Hepatocyte (in vitro differentiated cells): Measurements from ENCODE around the gene EXOC2. TPM values are rescaled to one million over a fixed set of nuclear protein-coding genes. Genes with fewer than 3 reads are reported as not detected.

ENCODE experiments used
- DNase-seq: peaks from one replicate; pipeline ENCODE4 v3.0.0-alpha.2; 2016; ENCODE audit warnings: low spot score
- H2AFZ ChIP-seq: fragments of 200-600 bp; sonication (generic); 2 replicates; pipeline ENCODE4 v1.6.0; 2016; ENCODE audit warnings: antibody characterized with exemption, mild to moderate bottlenecking
- H3K27ac ChIP-seq: fragments of 200-600 bp; sonication (generic); 2 replicates; pipeline ENCODE4 v1.5.1; 2016; ENCODE audit warnings: mild to moderate bottlenecking
- H3K27me3 ChIP-seq: fragments of 200-600 bp; sonication (generic); 2 replicates; pipeline ENCODE4 v1.6.1; 2016
- H3K36me3 ChIP-seq: fragments of 200-600 bp; sonication (generic); replicated peaks from 2 replicates; pipeline ENCODE4 v1.5.1; 2016; ENCODE audit warnings: low read depth; ENCODE audit not compliant: insufficient read depth
- H3K4me1 ChIP-seq: fragments of 200-600 bp; sonication (generic); 2 replicates; pipeline ENCODE4 v1.5.1; 2016; ENCODE audit warnings: mild to moderate bottlenecking, moderate library complexity; ENCODE audit not compliant: insufficient read depth
- H3K4me2 ChIP-seq: fragments of 200-600 bp; sonication (generic); 2 replicates; pipeline ENCODE4 v1.6.0; 2016
- H3K4me3 ChIP-seq: fragments of 200-600 bp; sonication (generic); 2 replicates; pipeline ENCODE4 v1.5.1; 2016; ENCODE audit warnings: mild to moderate bottlenecking
- H3K79me2 ChIP-seq: fragments of 200-600 bp; sonication (generic); 2 replicates; pipeline ENCODE4 v1.6.0; 2017; ENCODE audit warnings: mild to moderate bottlenecking
- H3K9me2 ChIP-seq: fragments of 200-600 bp; sonication (generic); replicated peaks from 2 replicates; pipeline ENCODE4 v1.6.0; 2017; ENCODE audit warnings: mild to moderate bottlenecking; ENCODE audit not compliant: insufficient read depth
- H3K9me3 ChIP-seq: fragments of 200-600 bp; sonication (generic); 2 replicates; pipeline ENCODE4 v1.5.1; 2016; ENCODE audit warnings: low read depth, mild to moderate bottlenecking
- H4K20me1 ChIP-seq: fragments of 200-600 bp; sonication (generic); 2 replicates; pipeline ENCODE4 v1.6.0; 2016; ENCODE audit warnings: mild to moderate bottlenecking; ENCODE audit not compliant: insufficient read depth, poor library complexity, severe bottlenecking
- EZH2 ChIP-seq: fragments of 200-600 bp; sonication (generic); IDR thresholded peaks from 2 replicates; pipeline ENCODE4 v1.6.1; 2016; ENCODE audit warnings: antibody characterized with exemption, mild to moderate bottlenecking, borderline replicate concordance
- EZH2phosphoT487 ChIP-seq: fragments of 200-600 bp; sonication (generic); IDR thresholded peaks from one replicate; pipeline ENCODE4 v1.6.1; 2018; ENCODE audit warnings: antibody characterized with exemption, mild to moderate bottlenecking, low read depth, moderate library complexity; ENCODE audit not compliant: unreplicated experiment, severe bottlenecking
- WGBS: methylation state at CpG from one replicate; pipeline ENCODE4 v1.1.6; 2016; ENCODE audit warnings: low lambda C conversion rate; ENCODE audit errors: missing lambda C conversion rate; 5-methylcytosine and 5-hydroxymethylcytosine counted together
- polyA plus RNA-seq: library from polyadenylated mRNA; unstranded; fragments of >200 nt; fragmentation: Nextera tagmentation; extraction: Ambion mirVana; gene quantifications from 2 replicates; pipeline ENCODE4 v1.2.1, GENCODE V29; 2016
- total RNA-seq: library from RNA; depleted of rRNA; stranded (reverse); fragments of >200 nt; gene quantifications from 2 replicates; pipeline ENCODE4 v1.2.3, GENCODE V29; 2014
- TF ChIP-seq, protein P1 (sequence below): fragments of 200-600 bp; sonication (generic); IDR thresholded peaks from 2 replicates; pipeline ENCODE4 v1.5.1; 2016; ENCODE audit warnings: antibody characterized with exemption, mild to moderate bottlenecking; ENCODE audit not compliant: poor library complexity

EXOC2 gene
- total and polyA plus RNA-seq, 2 experiments from 2014 or later, result 15.4 to 27.0 TPM

DNA sequence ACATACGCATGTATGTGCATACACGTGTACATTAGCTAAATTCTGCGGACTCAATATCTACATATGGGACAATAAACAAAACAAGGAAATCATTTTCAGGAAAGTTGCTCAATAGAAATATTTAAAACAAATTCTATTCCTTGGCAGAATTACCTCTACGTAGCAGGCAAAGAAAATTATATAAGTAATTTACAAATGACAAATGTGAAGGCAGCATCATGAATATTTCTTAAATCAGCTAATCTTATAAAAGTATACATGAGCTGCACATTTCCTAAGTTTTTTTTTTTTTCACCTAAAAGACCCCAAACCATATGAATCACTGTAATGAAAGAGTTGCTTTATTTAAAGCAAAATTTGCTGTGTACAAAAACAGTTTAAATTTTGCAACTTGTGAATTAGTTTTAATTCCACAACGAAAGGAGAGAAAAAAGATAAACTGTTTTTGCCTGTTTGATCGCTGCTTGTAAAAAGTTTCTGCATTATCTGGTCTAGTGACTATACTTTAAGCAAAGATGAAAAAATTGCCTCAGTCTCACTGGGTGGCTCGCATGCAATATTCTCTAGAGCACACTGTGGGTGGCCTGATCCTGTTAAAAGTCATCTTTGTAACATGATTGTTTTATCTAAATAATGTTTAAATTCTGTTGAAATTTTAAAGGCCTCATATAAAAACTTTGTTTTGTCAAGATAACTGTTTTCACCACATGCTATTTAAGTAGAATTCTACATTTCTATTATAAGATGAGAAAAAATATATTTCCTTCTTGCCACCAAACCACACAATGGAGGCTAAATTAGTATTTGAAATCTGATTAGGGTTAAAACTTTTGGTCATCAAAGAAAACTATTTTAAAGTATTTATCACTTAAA, 93.1 kb downstream of the EXOC2 start:
- Histone ChIP-seq H3K4me1 (no peaks in the 10 kb centered on the region), H3K27me3 (no peaks in the 10 kb centered on the region), H3K9me3 (no peaks in the 10 kb centered on the region), H3K79me2 (peaks cover 6% of the 10 kb centered on the region), H3K4me2 (peak overlapping the region; percentile 22), H3K4me3 (no peak overlapping the region), H3K36me3 (no peaks in the 10 kb centered on the region), H2AFZ (no peak overlapping the region), H3K27ac (peak overlapping the region; percentile 72), H4K20me1 (no peaks in the 10 kb centered on the region), H3K9me2 (no peaks in the 10 kb centered on the region)
- WGBS, result 69% methylated on average over 7 of the region's 7 CpGs
- TF ChIP-seq EZH2phosphoT487 (no peak), EZH2 (no peak)
- TF ChIP-seq, protein P1, sequence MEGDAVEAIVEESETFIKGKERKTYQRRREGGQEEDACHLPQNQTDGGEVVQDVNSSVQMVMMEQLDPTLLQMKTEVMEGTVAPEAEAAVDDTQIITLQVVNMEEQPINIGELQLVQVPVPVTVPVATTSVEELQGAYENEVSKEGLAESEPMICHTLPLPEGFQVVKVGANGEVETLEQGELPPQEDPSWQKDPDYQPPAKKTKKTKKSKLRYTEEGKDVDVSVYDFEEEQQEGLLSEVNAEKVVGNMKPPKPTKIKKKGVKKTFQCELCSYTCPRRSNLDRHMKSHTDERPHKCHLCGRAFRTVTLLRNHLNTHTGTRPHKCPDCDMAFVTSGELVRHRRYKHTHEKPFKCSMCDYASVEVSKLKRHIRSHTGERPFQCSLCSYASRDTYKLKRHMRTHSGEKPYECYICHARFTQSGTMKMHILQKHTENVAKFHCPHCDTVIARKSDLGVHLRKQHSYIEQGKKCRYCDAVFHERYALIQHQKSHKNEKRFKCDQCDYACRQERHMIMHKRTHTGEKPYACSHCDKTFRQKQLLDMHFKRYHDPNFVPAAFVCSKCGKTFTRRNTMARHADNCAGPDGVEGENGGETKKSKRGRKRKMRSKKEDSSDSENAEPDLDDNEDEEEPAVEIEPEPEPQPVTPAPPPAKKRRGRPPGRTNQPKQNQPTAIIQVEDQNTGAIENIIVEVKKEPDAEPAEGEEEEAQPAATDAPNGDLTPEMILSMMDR, result no peak
- DNase-seq, result no peak

DNA sequence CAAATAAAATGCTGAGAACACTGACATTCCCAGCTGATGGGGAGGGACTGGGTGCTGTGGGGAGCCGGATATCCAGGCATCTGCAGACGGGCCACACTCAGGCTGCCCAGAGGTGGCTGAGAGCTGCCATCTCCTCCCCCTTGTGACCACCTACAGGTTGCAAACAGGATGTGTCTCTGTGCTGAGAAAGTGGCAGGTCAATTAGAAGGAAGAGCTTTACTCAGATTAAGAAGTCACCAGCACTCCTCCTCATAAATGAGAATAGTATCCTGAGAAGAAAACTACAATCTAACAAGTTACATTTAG, 99.1 kb downstream of the EXOC2 start:
- H3K9me3 ChIP-seq, result no peaks in the 10 kb centered on the region
- H3K79me2 ChIP-seq, result peaks cover 3% of the 10 kb centered on the region
- no peaks in the 10 kb centered on the region for H3K27me3 ChIP-seq
- DNase-seq, result no peak
- H3K9me2 ChIP-seq, result no peaks in the 10 kb centered on the region
- no peak overlapping the region for H3K4me2 ChIP-seq
- peak overlapping the region; percentile 69 for H3K27ac ChIP-seq
- no peaks in the 10 kb centered on the region for H3K4me1 ChIP-seq
- H3K4me3 ChIP-seq, result no peak overlapping the region
- H2AFZ ChIP-seq, result no peak overlapping the region
- no peaks in the 10 kb centered on the region for H3K36me3 ChIP-seq
- no peaks in the 10 kb centered on the region for H4K20me1 ChIP-seq
- TF ChIP-seq, protein P1, result no peak
- no peak for TF ChIP-seq EZH2
- no peak for TF ChIP-seq EZH2phosphoT487
- 75% methylated on average over 2 of the region's 2 CpGs for WGBS

DNA sequence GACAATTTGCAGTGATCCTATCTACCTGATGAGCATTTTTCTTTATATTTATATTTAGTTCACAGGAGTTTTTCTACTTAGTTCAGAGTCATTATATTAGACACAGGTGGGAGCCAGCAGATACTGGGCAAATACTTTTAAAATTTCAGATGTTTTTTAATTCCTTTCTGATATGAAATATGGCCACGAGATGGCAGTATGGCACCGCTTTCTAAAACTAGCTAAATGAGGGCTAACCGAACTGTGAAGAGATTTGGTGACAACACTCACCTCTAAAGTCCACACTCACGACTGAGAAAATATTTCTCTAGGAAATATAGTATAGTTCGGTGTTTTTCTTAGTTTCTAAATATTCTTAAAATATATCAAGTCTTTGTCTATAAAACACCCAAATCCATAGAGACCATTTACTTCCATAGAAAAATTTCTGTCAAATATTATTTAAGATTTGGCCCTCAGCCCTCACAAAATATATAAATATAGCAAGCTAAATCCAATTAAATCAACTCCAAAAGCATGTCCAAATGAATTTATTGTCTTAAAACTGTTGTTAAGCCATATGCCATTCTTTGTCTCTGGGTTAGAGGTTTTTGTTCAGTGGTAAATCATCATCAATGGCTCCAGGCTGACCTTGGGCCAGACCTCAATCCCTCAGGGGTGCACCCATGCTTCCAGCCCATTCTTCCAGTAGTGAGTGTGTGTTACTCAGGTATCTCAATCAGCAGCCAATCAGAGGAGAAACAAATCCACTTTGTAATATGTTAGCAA, 99.6 kb downstream of the EXOC2 start:
- no peaks in the 10 kb centered on the region for H3K9me3 ChIP-seq

More for the DNA sequence above, 99.6 kb downstream of the EXOC2 start:
- no peaks in the 10 kb centered on the region for H4K20me1 ChIP-seq
- no peaks in the 10 kb centered on the region for H3K36me3 ChIP-seq
- H2AFZ ChIP-seq, result no peak overlapping the region
- peaks cover 3% of the 10 kb centered on the region for H3K79me2 ChIP-seq
- no peaks in the 10 kb centered on the region for H3K27me3 ChIP-seq
- peak overlapping the region; percentile 69 for H3K27ac ChIP-seq
- no peak overlapping the region for H3K4me2 ChIP-seq
- H3K9me2 ChIP-seq, result no peaks in the 10 kb centered on the region
- no peak overlapping the region for H3K4me3 ChIP-seq
- no peaks in the 10 kb centered on the region for H3K4me1 ChIP-seq
- DNase-seq, result peak; percentile 80
- no peak for TF ChIP-seq EZH2
- TF ChIP-seq, protein P1, result peak; percentile 72
- 5% methylated on average over 5 of the region's 5 CpGs for WGBS
